GM12872 (cell line): ENCODE measurements around the gene STK17B.

Experiments used
- CTCF ChIP-seq: IDR thresholded peaks from 3 replicates; pipeline ENCODE4 v1.5.1; 2011; ENCODE audit warnings: low read depth, mild to moderate bottlenecking, low read length, moderate library complexity; ENCODE audit not compliant: insufficient read depth

The STK17B gene

GRCh38 chr2:196195758-196196157, 24.4 kb upstream of the STK17B start:
- TF ChIP-seq CTCF = no peak

DNA sequence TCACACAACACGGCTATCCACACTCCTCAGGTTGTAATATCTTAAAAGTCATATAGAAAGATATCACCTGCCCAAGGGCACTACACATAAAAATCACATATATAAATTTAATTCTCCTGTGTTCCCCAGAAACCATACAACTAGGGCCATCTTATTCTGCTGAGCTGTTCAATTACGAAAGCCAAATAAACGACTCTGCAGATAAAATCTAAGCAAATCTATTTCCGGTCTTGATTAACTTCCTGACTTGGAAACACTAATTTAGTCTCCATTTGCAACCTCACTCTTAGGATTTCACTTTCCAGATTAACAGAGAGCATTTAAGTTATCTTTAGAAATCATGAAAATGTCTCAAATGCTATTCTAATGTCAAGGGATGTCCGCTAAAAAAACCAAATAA, 23.9 kb upstream of the STK17B start:
- no peak for TF ChIP-seq CTCF

GRCh38 chr2:196191541-196191940, 20.2 kb upstream of the STK17B start:
- TF ChIP-seq CTCF = no peak

DNA sequence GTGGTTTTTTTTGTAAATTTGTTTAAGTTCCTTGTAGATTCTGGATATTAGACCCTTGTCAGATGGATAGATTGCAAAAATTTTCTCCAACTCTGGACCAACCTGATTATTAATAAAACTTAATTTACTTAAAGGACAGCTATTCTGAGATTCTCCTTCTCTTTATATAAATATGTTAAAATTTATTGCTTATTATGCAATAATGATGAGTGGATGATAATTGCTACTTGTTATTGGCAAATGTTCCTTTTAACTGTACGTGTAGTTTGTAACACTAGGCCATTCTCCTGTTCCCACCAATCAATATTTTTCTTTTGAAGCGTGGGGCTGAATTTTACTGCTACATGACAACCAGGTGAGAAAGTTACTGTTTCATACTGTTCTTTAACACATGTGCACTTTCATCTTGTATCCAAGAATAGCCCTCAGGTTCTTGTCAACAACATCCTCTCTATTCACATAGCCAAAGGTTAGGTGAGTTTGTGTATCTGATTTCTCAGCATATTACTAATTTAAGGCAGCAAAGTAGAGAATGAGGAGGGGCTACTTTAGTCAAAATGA, 16.6 kb upstream of the STK17B start:
- no peak for TF ChIP-seq CTCF

GRCh38 chr2:196186266-196186980, 15.0 kb upstream of the STK17B start:
- TF ChIP-seq CTCF = no peak

- no peak for TF ChIP-seq CTCF
Measured at GRCh38 chr2:196184921-196185320, 13.5 kb upstream of the STK17B start.

- no peak for TF ChIP-seq CTCF
Measured at GRCh38 chr2:196183528-196184231, 12.3 kb upstream of the STK17B start.
